Astrocyte of the cerebellum (primary cell): Measurements from ENCODE around the gene SUSD6.

Experiments used
- DNase-seq: peaks from one replicate; pipeline ENCODE4 v3.0.0-alpha.2; 2011; ENCODE audit warnings: low read depth
- H3K4me3 ChIP-seq: 2 replicates; pipeline ENCODE4 v1.5.1; 2011; ENCODE audit warnings: mild to moderate bottlenecking, low read depth, low read length, moderate library complexity
- in situ Hi-C: cut with HindIII; loops from 2 replicates; pipeline ENCODE4 v1.10.0; 2017; ENCODE audit warnings: low sequenced_read_pairs
- TF ChIP-seq, protein P1 (sequence below): IDR thresholded peaks from 2 replicates; pipeline ENCODE4 v1.5.1; 2012; ENCODE audit warnings: low read length, low read depth, moderate library complexity, mild to moderate bottlenecking; ENCODE audit errors: missing control alignments

SUSD6 gene

GRCh38 chr14:69754487-69754886 lies 143.1 kb downstream of the SUSD6 start:
- TF ChIP-seq, protein P1, sequence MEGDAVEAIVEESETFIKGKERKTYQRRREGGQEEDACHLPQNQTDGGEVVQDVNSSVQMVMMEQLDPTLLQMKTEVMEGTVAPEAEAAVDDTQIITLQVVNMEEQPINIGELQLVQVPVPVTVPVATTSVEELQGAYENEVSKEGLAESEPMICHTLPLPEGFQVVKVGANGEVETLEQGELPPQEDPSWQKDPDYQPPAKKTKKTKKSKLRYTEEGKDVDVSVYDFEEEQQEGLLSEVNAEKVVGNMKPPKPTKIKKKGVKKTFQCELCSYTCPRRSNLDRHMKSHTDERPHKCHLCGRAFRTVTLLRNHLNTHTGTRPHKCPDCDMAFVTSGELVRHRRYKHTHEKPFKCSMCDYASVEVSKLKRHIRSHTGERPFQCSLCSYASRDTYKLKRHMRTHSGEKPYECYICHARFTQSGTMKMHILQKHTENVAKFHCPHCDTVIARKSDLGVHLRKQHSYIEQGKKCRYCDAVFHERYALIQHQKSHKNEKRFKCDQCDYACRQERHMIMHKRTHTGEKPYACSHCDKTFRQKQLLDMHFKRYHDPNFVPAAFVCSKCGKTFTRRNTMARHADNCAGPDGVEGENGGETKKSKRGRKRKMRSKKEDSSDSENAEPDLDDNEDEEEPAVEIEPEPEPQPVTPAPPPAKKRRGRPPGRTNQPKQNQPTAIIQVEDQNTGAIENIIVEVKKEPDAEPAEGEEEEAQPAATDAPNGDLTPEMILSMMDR = no peak
- no peak overlapping the region for H3K4me3 ChIP-seq
- in situ Hi-C loops = no loop called here
- no peak for DNase-seq

DNA sequence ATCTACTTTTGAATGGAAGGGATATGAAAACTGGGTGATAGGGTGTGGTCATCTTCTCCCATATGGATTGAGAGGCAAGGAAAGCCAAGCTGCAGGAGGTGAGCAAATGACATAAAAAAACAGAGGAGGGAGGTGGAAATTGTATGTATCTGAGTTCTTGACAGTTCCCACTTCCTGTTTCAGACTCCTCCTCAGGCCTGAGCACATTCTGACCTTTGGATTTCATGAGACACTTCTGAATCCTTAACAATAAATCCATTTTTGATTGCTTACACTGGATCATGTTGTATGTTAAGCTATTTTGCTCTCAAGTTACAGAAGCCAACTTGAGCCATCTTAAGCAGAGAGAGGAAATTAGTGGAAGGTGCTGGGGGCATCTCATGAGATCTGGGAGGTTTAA lies 143.9 kb downstream of the SUSD6 start:
- in situ Hi-C loops = no loop called here
- TF ChIP-seq, protein P1 = no peak
- DNase-seq = no peak
- no peak overlapping the region for H3K4me3 ChIP-seq

- no peak for DNase-seq
- H3K4me3 ChIP-seq = no peak overlapping the region
- TF ChIP-seq, protein P1 = no peak
- in situ Hi-C loops = no loop called here
Measured at GRCh38 chr14:69755784-69756183, 144.4 kb downstream of the SUSD6 start.

- in situ Hi-C loops = no loop called here
- no peak overlapping the region for H3K4me3 ChIP-seq
- no peak for DNase-seq
- TF ChIP-seq, protein P1 = no peak
Measured at GRCh38 chr14:69756298-69756697, 144.9 kb downstream of the SUSD6 start.

- in situ Hi-C loops = no loop called here
- DNase-seq = no peak
- TF ChIP-seq, protein P1 = no peak
- H3K4me3 ChIP-seq = no peak overlapping the region
Measured at GRCh38 chr14:69760810-69761209, 149.4 kb downstream of the SUSD6 start.

- DNase-seq = no peak
- H3K4me3 ChIP-seq = no peak overlapping the region
- TF ChIP-seq, protein P1 = no peak
- in situ Hi-C loops = no loop called here
Measured at GRCh38 chr14:69763761-69764510, 152.5 kb downstream of the SUSD6 start.
